Measurements from ENCODE around the gene KIF16B.

DNA sequence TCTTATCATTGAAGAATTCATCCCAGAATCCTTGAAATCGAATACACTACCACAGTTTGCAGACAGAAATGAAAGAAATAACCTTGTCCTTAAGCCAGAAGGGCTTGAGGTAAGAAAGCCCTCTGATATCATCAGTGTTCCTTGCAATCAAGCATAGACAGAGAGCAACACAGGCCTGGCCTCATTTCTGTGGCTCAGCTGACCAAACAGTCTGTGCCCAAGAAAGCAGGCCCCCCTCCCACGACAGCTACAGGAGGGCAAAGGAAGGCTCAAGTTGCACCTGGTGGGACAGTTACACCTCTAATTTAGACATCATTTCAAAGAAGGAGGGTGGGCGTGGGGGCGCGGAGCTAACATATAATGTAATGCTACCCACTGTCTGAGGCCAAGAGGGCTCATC is 21.6 kb downstream of the KIF16B start:
- TF ChIP-seq, protein P1, sequence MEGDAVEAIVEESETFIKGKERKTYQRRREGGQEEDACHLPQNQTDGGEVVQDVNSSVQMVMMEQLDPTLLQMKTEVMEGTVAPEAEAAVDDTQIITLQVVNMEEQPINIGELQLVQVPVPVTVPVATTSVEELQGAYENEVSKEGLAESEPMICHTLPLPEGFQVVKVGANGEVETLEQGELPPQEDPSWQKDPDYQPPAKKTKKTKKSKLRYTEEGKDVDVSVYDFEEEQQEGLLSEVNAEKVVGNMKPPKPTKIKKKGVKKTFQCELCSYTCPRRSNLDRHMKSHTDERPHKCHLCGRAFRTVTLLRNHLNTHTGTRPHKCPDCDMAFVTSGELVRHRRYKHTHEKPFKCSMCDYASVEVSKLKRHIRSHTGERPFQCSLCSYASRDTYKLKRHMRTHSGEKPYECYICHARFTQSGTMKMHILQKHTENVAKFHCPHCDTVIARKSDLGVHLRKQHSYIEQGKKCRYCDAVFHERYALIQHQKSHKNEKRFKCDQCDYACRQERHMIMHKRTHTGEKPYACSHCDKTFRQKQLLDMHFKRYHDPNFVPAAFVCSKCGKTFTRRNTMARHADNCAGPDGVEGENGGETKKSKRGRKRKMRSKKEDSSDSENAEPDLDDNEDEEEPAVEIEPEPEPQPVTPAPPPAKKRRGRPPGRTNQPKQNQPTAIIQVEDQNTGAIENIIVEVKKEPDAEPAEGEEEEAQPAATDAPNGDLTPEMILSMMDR (IDR thresholded peaks at IDR 0.05): no peak
- no peak for TF ChIP-seq POLR2A (IDR thresholded peaks at IDR 0.05)
